ENCODE data around the gene ALKBH6.

ALKBH6 gene

DNA sequence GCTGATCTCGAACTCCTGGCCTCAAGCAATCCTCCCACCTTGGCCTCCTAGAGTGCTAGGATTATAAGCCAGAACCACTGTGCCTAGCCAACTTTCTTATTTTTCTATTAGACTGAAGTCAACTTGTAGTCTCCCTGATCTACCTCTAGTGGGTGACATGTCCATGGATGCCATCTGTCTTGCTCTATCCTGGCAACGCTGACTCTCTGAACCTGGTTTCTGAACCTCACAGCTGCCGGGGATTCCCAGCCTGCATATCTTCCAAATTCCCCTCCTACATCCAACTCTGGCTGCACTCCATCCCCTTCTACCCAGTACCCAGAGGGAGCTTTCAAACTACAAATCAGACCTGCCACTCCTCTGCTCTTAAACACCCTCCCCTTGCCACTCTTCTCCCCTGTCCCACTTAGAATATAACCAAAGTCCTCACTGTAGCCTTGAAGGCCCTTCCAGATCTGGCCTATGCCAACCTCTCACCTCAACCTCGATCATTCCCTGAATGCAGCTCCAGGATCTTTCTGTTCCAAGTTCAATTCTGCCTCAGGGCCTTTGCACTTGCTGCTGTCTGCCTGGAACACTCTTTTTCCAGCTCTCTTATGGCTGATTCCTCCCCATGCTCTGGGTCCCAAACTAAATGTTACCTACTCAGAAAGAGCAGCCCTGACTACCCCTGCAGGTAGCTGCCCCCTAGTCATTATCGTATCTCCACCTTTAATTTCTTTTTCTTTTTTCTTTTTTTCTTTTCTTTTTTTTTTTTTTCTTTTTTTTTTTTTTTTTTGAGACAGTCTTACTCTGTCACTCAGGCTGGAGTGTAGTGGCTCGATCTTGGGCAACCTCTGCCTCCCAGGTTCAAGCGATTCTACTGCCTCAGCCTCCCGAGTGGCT, 16.5 kb upstream of the ALKBH6 start:
- no peak for DNase-seq (ENCODE audit: low spot score)

DNA sequence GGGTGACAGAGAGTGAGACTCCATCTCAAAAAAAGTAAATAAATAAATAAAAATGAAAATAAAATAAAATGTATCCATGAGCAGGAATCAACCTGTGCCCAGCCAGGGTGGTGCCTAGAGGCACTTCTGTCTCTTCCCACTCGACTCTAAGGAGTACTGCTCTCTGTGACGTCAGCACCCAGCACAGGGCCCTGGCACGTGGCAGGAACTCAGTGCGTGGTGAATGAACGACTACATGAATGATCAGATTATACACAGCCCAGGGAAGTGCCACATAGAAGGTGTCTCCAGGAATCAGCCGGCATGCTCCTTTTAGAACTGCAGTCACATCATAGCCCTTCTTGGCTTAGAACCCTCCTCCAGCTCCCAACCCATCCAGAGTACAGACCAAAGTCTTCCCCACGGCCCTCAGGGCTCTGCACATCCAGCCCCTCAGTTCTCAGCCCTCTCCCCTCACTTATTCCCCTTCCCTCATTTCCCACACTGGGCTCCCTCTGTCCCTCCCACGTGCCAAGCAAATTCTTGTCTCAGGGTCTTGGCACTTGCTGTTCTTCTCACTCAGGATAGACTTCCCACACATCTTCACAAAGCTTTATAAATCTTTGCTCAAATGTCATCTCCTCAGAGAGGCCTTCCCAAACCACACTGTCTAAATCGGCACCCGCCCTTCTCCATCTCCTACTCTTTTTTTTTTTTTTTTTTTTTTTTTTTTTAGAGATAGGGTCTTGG, 14.5 kb upstream of the ALKBH6 start:
- DNase-seq (ENCODE audit: low spot score), result no peak

DNA sequence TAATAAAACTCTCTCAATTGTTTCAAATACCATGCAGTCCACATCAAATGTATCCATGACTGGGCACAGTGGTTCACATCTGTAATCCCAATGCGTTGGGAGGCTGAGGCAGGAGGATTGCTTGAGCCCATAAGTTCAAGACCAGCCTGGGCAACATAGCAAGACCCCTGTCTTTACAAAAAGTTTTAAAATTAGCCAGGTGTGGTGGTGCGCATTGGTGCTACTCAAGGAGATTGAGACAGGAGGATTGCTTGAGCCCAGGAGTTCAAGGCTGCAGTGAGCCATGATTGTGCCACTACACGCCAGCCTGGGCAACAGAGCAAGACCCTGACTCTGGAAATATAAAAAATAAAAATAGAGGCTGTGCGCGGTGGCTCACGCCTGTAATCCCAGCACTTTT, 13.7 kb upstream of the ALKBH6 start:
- DNase-seq (ENCODE audit: low spot score), result no peak

- DNase-seq (ENCODE audit: low spot score), result no peak
These were observed 12.3 kb upstream of the ALKBH6 start for GRCh38 chr19:36026091-36026876.

DNA sequence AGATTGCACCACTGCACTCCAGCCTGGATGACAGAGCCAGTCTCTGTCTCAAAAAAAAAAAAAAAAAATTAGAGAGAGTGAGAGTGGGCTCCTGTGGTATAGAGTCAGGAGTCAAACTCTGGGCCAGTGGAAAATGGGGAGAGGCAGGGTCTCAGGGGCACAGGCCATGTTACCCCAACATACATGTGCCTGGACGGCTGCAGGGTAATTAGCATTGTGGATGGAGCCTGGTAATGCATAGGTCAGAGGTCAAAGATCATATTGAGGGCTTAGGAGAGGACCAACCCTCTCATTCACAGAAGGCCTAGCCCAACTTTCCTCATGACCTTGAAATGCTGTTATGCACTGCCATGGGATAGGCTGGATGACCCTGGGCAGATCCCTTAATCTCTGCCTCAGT, 11.5 kb upstream of the ALKBH6 start:
- no peak for DNase-seq (ENCODE audit: low spot score)

- no peak for DNase-seq (ENCODE audit: low spot score)
These were observed 9.4 kb upstream of the ALKBH6 start for GRCh38 chr19:36023432-36023831.

- DNase-seq (ENCODE audit: low spot score), result no peak
These were observed 5.2 kb upstream of the ALKBH6 start for GRCh38 chr19:36019061-36019670.

DNA sequence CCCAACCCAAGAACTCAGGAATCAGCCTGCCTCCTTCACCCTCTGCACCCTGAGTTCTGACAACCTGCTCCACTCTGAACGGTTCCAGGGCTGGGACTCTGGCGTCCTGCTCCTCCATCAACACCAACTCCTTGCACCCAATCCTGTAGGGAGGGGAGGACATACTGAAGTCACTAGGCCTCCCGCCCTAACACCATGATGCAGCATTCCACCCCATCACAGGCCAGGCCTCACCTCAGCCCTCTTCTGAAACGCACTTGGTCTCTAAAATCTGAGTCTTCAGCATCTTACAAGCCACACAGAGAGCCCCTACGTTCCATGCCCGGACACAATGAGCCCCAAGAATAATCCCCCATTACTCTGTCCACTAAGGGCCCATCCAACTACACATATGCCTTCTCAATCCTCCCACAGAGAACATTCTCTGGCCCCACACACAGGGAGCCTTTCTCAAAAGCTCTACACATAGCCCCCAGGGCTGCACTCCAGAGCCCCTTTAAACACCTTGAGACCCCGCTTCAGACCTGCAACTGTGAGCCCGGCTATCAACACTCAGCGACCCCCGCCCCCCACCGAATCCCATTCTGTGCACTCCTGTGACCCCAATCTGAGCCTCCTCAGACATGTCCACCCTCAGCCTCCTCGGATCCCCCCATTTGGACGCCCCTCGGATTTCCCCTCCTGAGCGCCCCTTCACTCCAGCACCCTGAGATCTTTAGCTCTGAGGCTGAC, 567 bp downstream of the ALKBH6 start:
- DNase-seq (ENCODE audit: low spot score), result no peak

- no peak for DNase-seq (ENCODE audit: low spot score)
These were observed 3.6 kb downstream of the ALKBH6 start for GRCh38 chr19:36010402-36010801.

DNA sequence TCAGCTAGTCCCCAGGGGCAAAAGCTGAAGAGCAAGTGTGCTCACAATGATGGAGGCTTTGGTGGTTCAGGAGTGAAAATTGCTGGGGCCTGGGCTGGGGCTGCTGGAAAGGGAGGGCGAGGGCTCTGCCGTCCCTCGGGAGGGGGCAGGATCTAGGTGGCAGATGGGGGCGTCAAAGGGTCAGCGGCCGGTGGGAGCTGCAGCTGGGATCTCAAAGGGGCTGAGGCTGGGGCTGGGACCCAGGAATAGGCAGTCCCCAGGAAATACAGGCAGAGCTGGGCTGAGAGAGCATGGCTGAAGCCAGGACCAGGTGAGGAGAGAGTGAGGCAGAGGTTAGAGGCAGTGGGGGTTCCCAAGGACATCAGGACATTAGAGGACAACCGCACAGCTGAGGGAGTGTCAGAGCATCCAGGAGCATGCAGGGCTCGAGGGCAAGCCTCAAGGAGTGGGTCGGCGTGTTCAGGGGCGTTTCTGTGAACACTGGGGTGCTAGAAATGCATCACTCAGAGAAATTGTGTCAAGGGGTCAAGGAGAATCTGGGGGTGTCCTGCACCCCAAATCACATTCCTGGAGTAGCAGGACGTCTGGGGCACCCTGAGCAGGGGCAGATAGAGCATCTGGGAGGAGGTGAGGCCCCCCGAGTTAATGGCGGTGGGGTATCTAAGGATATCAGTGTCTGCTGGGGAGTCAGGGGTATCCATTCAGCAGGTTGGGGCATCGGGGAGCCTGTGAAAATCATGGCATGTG, 4.2 kb downstream of the ALKBH6 start:
- DNase-seq (ENCODE audit: low spot score), result no peak

GRCh38 chr19:36009220-36009619, 4.8 kb downstream of the ALKBH6 start:
- DNase-seq (ENCODE audit: low spot score), result no peak

DNA sequence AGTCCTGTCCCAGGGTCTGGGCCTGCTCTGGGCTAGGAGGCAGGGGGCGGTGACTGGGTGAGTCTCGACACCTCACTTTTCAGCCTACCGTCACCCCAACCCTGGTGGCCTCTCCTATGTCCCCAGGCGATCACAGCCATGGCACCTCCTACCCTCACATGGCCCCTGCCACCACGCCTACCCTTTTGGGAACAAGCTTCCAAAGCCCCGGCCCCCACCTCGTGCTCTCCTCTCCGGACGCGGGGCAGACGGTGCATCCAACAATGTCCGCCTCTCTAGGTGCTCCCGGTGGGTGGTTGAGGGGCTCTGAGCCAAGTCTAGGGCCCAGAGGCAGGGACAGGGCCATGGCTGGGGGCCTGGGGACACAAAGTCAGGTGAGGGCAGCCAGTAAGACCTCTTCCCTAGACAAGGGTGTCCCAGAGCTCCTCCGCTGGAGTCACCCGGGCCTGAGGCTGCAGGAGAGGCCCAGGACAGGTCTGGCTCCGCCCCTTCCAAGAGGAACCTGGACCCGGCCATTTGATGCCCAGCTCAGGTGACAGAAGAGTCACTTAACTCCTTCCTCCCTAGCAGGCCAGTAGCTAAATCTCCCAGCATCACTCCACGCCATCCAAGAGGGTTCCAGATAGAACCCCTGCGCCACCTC, 5.6 kb downstream of the ALKBH6 start, which contains the start of gene SYNE4:
Gene SYNE4, minus strand, starts transcription at position 478 of the 643 bp plus-strand sequence. Its CDS starts 132 bp downstream, at position 346.
- DNase-seq (ENCODE audit: low spot score), result no peak

DNA sequence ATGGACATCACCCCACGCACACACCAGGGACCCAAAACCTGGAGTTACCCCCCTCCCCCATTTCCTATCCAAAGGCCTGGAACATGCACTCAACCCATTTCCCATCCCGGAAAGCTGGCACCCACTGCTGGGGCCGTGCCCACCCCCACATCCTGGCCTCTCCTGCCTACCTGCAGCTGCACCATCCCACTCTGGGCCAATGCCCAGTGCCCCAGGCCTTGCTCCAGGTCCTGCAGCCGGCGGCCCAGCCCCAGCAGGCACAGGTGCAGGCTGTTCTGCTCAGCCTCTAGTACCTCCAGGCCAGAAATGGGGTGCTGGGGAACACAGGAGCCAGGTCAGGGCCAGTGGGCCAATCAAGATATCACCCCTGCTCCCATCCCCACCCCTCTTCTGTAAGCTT, 7.1 kb downstream of the ALKBH6 start:
- no peak for DNase-seq (ENCODE audit: low spot score)

DNA sequence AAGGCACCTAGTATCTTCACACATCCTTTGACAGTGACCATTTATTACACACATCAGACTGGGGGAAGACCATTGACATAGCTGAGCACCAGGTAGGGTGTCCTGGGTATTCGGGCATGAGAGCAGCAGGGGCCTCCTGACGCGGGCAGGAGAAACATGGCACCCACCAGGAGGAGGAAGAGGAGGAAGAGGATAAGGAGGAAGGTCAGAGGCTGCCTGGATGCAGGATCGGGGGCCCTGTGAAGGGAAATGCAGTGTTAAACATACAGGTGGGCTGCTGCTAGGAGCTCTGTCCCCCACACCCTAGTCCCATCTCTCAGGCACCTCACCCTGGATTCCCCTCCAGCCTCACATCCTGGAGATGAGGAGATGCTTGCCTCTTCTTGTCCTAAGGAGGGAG, 10.7 kb downstream of the ALKBH6 start:
- DNase-seq (ENCODE audit: low spot score), result no peak

DNA sequence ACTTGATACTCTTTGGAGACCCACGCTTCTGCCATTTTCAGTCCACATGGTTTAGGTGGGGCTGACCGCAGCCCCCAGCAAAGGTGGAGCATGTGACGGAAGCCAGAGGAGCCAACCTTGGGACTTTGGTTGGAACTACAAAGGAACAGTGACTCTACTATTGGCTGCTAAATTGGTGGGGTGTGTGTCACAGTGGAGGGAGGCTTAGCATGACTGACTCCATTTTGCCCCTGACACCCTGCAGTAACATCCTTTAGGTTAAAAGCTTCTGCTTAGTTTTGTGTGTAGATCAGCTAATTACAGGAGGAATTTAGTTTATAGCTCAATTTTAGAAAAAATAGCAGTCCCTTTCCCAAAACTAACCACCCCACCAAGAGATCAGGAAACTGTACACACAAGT, 12.4 kb downstream of the ALKBH6 start:
- DNase-seq (ENCODE audit: low spot score), result no peak

GRCh38 chr19:35996777-35997176, 17.2 kb downstream of the ALKBH6 start:
- DNase-seq (ENCODE audit: low spot score), result no peak

GRCh38 chr19:35995048-35995993, 18.7 kb downstream of the ALKBH6 start, which contains the start of gene SDHAF1:
Gene SDHAF1, plus strand, starts transcription at chr19:35995188. Its CDS starts 87 bp downstream, at chr19:35995275.
- peak; percentile 91 for DNase-seq (ENCODE audit: low spot score)

- no peak for DNase-seq (ENCODE audit: low spot score)
These were observed 20.0 kb downstream of the ALKBH6 start for GRCh38 chr19:35993923-35994598.

All from SK-N-DZ (cell line).